Activated CD4-positive, alpha-beta T cell treated with anti-CD3 and anti-CD28 coated beads, Interleukin-2, amount 10 ng/mL, durations not matched to agents 7 days and 5 days (primary cell): ENCODE measurements around the gene WDR11. TPM values are rescaled to one million over a fixed set of nuclear protein-coding genes. Genes with fewer than 3 reads are reported as not detected.

Experiments
- CTCF ChIA-PET: fragments of 350-600 bp; sonication (Branson Sonifier 250); formaldehyde crosslinking; loops from one replicate; lab custom pipeline; 2021; ENCODE audit warnings: antibody characterized with exemption; lab: Charles Lee
- POLR2A ChIA-PET: fragments of 350-600 bp; sonication (Branson Sonifier 250); formaldehyde crosslinking; loops from one replicate; lab custom pipeline; 2021; ENCODE audit warnings: antibody characterized with exemption; lab: Charles Lee
- DNase-seq: peaks from one replicate; pipeline ENCODE4 v3.0.0-alpha.2; 2020
- H3K27ac Mint-ChIP-seq: one replicate; pipeline ENCODE4 v1.8.0; 2021; ENCODE audit warnings: mild to moderate bottlenecking, moderate library complexity, mixed read lengths
- H3K27me3 Mint-ChIP-seq: one replicate; pipeline ENCODE4 v1.8.0; 2021; ENCODE audit warnings: mixed read lengths
- H3K36me3 Mint-ChIP-seq: one replicate; pipeline ENCODE4 v1.8.0; 2021; ENCODE audit warnings: low read depth, mixed read lengths
- H3K4me1 Mint-ChIP-seq: one replicate; pipeline ENCODE4 v1.8.0; 2021; ENCODE audit warnings: mixed read lengths
- H3K4me3 Mint-ChIP-seq: one replicate; pipeline ENCODE4 v1.8.0; 2021; ENCODE audit warnings: mild to moderate bottlenecking, moderate library complexity, mixed read lengths
- H3K9me3 Mint-ChIP-seq: one replicate; pipeline ENCODE4 v1.8.0; 2021; ENCODE audit warnings: mixed read lengths
- total RNA-seq, 2 experiments: library from RNA; stranded (reverse); gene quantifications; one replicate each; pipeline ENCODE4 v1.2.3, GENCODE V29; 2021

Gene WDR11
- total RNA-seq, 2 experiments from 2014 or later, result 40.7 to 54.1 TPM

GRCh38 chr10:120953897-120954296 lies 102.7 kb downstream of the WDR11 start:
- Mint-ChIP-seq H3K27ac (no peak overlapping the region), H3K36me3 (no peaks in the 10 kb centered on the region), H3K4me1 (no peaks in the 10 kb centered on the region), H3K9me3 (no peaks in the 10 kb centered on the region), H3K27me3 (peaks cover 32% of the 10 kb centered on the region), H3K4me3 (no peak overlapping the region)
- ChIA-PET POLR2A (no interaction called here), CTCF (interaction anchor here (0.6 kb wide), 1 partner anchor 130 kb away, joined by 3 read pairs; no protein-coding TSS in a partner anchor)
- no peak for DNase-seq
